HUES64 (cell line): ENCODE results near the gene PRKAR2B. TPM values are rescaled to one million over a fixed set of nuclear protein-coding genes. Genes with fewer than 3 reads are reported as not detected.

Experiments used
- H3K27ac ChIP-seq: 2 replicates; pipeline ENCODE4 v1.7.0; 2013; ENCODE audit warnings: low read depth, low read length, inconsistent platforms
- H3K27me3 ChIP-seq: 2 replicates; pipeline ENCODE4 v1.6.1; 2013; ENCODE audit warnings: mild to moderate bottlenecking, low read length; ENCODE audit not compliant: insufficient read depth
- H3K36me3 ChIP-seq: 2 replicates; pipeline ENCODE4 v1.6.1; 2013; ENCODE audit warnings: mild to moderate bottlenecking, low read length; ENCODE audit not compliant: insufficient read depth
- H3K4me1 ChIP-seq: 2 replicates; pipeline ENCODE4 v1.6.1; 2013; ENCODE audit warnings: mild to moderate bottlenecking, low read length, moderate library complexity; ENCODE audit not compliant: insufficient read depth
- H3K4me3 ChIP-seq: 2 replicates; pipeline ENCODE4 v1.5.1; 2013; ENCODE audit warnings: mild to moderate bottlenecking, low read length, moderate library complexity
- H3K9ac ChIP-seq: 2 replicates; pipeline ENCODE4 v1.6.1; 2013; ENCODE audit warnings: mild to moderate bottlenecking, low read depth, low read length
- H3K9me3 ChIP-seq: 2 replicates; pipeline ENCODE4 v1.6.1; 2013; ENCODE audit warnings: low read depth, low read length; ENCODE audit not compliant: insufficient read depth
- WGBS: fragments of 150-250, 120-280 bp; methylation state at CpG from one replicate; pipeline ENCODE4 v1.1.7; 2013; ENCODE audit warnings: missing lambda C conversion rate; 5-methylcytosine and 5-hydroxymethylcytosine counted together
- polyA plus RNA-seq, 2 experiments: library from polyadenylated mRNA; stranded (reverse); fragments of 50-300 nt; gene quantifications; one replicate each; pipeline ENCODE4 v1.2.3, GENCODE V29; 2013

Gene PRKAR2B
- polyA plus RNA-seq (2013, experiment 1 of 2) = 17.1 TPM
- 16.7 TPM for polyA plus RNA-seq (2013, experiment 2 of 2)

DNA sequence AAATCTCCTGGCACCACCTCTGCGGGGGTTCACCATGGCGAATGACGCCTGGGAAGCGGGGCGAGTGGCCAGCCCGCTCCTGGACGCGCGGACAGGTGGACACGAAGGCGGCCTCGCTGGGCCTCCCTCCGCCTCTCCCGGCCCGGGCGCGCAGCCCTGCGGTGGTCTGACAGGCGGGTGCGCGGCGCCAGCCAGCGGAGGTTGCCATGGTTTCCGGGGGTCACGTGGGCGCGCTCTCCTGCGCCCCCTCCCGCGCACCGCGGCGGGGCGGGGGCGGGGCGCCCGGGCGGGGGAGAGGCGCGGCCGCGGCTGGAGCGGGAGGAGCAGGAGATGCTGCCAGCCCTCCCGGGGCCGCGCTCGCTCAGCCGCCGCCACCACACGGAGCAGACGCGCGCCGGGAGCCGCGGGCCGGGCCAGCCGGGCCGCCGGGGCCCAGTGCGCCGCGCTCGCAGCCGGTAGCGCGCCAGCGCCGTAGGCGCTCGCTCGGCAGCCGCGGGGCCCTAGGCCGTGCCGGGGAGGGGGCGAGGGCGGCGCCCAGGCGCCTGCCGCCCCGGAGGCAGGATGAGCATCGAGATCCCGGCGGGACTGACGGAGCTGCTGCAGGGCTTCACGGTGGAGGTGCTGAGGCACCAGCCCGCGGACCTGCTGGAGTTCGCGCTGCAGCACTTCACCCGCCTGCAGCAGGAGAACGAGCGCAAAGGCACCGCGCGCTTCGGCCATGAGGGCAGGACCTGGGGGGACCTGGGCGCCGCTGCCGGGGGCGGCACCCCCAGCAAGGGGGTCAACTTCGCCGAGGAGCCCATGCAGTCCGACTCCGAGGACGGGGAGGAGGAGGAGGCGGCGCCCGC lies at the start of gene PRKAR2B:
PRKAR2B (plus strand) TSS at position 359 of the 848 bp plus-strand sequence; CDS start at position 562, 203 bp downstream.
- peak within 1 kb of the TSS; percentile 73 for H3K4me3 ChIP-seq
- H3K9ac ChIP-seq = peak within 1 kb of the TSS; percentile 56
- H3K9me3 ChIP-seq = no peaks in the 10 kb centered on the region
- H3K27me3 ChIP-seq = peaks cover 14% of the 10 kb centered on the region; the same call in 1 of the 2 replicates
- peaks cover 32% of the 10 kb centered on the region for H3K4me1 ChIP-seq
- under 1% methylated on average over 110 of the region's 110 CpGs for WGBS
- peak within 1 kb of the TSS; percentile 48; the same call in 1 of the 2 replicates for H3K27ac ChIP-seq
- H3K36me3 ChIP-seq = no peaks in the 10 kb centered on the region

DNA sequence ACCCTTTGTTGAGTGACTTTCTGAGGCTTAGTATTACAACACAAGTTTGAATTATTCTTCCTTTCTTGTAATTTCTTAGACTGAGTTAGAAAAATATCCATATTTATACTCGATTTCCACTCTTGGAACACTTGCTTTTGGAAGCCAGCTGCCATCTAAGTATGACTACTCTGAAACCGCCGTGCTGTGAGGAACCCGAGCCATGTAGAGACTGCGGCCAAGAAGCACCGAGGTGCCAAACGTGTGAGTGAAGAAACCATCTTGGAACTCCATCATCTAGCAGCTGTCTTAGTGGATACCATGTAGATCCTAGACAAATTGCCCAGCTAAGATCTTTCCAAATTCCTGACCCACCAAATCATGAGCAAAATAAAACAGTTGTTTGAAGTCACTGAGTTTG lies 49.7 kb upstream of the PRKAR2B start:
- H3K9me3 ChIP-seq = no peaks in the 10 kb centered on the region
- H3K4me1 ChIP-seq = no peaks in the 10 kb centered on the region
- H3K9ac ChIP-seq = no peak overlapping the region
- no peak overlapping the region for H3K27ac ChIP-seq
- H3K36me3 ChIP-seq = no peaks in the 10 kb centered on the region
- WGBS = 95% methylated on average over 7 of the region's 7 CpGs
- H3K4me3 ChIP-seq = no peak overlapping the region
- no peaks in the 10 kb centered on the region for H3K27me3 ChIP-seq

- Histone ChIP-seq H3K4me3 (no peak overlapping the region), H3K27me3 (no peaks in the 10 kb centered on the region), H3K27ac (no peak overlapping the region), H3K36me3 (no peaks in the 10 kb centered on the region), H3K9ac (no peak overlapping the region), H3K4me1 (no peaks in the 10 kb centered on the region), H3K9me3 (no peaks in the 10 kb centered on the region)
- 93% methylated on average over 5 of the region's 5 CpGs for WGBS
These were observed 46.8 kb upstream of the PRKAR2B start for GRCh38 chr7:106997487-106998271.

- Histone ChIP-seq H3K9me3 (no peaks in the 10 kb centered on the region), H3K9ac (no peak overlapping the region), H3K36me3 (no peaks in the 10 kb centered on the region), H3K27me3 (no peaks in the 10 kb centered on the region), H3K27ac (no peak overlapping the region), H3K4me1 (no peaks in the 10 kb centered on the region), H3K4me3 (no peak overlapping the region)
- 88% methylated on average over 1 of the region's 2 CpGs for WGBS
These were observed 45.5 kb upstream of the PRKAR2B start for GRCh38 chr7:106999023-106999422.

DNA sequence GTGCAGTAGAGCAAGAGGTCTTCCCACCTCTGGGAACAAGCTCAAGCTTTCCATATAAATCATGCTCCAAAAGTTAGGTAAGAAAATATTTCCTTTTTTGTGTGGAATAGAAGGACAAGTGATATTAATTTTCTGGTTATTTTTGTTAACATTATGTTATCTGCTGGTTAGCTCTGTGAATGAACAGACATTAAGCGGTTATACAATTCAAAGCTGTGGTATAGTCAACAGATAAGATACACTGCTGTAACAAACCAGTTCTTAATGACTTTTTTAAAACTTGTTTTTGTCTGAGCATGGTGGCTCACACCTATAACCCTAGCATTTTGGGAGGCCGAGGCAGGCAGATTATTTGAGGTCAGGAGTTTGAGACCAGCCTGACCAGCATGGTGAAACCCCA lies 43.0 kb upstream of the PRKAR2B start:
- Histone ChIP-seq H3K27ac (no peak overlapping the region), H3K36me3 (no peaks in the 10 kb centered on the region), H3K27me3 (no peaks in the 10 kb centered on the region), H3K9me3 (no peaks in the 10 kb centered on the region), H3K4me1 (no peaks in the 10 kb centered on the region), H3K4me3 (no peak overlapping the region), H3K9ac (no peak overlapping the region)
- whole genome bisulfite sequencing = 80% methylated on average over 2 of the region's 2 CpGs

- no peak overlapping the region for H3K9ac ChIP-seq
- no peaks in the 10 kb centered on the region for H3K27me3 ChIP-seq
- no peak overlapping the region for H3K4me3 ChIP-seq
- H3K36me3 ChIP-seq = no peaks in the 10 kb centered on the region
- no peak overlapping the region for H3K27ac ChIP-seq
- H3K4me1 ChIP-seq = no peaks in the 10 kb centered on the region
- WGBS = 98% methylated on average over 3 of the region's 4 CpGs
- no peaks in the 10 kb centered on the region for H3K9me3 ChIP-seq
These were observed 42.4 kb upstream of the PRKAR2B start for GRCh38 chr7:107002126-107002525.

DNA sequence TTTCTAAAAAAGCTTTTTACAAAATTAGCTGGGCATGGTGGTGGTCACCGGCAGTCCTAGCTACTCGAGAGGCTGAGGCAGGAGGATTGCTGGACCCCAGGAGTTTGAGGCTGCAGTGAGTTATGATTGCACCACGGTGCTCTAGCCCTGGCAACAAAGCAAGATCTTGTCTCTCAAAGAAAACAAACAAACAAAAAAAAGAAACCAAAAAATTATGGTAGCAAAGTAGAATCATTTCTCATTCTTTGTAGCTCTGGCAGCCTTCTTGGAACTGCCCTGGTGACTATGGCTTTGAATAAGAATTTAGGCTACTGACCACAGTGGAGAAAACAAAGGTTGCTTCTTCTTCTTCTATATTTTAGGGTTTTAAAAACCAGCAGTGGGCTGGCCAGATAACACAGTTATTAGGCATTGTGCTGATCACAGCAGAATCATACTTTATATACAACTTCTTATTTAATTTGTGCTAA lies 41.9 kb upstream of the PRKAR2B start:
- no peaks in the 10 kb centered on the region for H3K9me3 ChIP-seq
- no peak overlapping the region for H3K27ac ChIP-seq
- H3K9ac ChIP-seq = no peak overlapping the region
- H3K27me3 ChIP-seq = no peaks in the 10 kb centered on the region
- H3K4me1 ChIP-seq = no peaks in the 10 kb centered on the region
- no peak overlapping the region for H3K4me3 ChIP-seq
- no peaks in the 10 kb centered on the region for H3K36me3 ChIP-seq
- WGBS = 95% methylated on average over 2 of the region's 3 CpGs

DNA sequence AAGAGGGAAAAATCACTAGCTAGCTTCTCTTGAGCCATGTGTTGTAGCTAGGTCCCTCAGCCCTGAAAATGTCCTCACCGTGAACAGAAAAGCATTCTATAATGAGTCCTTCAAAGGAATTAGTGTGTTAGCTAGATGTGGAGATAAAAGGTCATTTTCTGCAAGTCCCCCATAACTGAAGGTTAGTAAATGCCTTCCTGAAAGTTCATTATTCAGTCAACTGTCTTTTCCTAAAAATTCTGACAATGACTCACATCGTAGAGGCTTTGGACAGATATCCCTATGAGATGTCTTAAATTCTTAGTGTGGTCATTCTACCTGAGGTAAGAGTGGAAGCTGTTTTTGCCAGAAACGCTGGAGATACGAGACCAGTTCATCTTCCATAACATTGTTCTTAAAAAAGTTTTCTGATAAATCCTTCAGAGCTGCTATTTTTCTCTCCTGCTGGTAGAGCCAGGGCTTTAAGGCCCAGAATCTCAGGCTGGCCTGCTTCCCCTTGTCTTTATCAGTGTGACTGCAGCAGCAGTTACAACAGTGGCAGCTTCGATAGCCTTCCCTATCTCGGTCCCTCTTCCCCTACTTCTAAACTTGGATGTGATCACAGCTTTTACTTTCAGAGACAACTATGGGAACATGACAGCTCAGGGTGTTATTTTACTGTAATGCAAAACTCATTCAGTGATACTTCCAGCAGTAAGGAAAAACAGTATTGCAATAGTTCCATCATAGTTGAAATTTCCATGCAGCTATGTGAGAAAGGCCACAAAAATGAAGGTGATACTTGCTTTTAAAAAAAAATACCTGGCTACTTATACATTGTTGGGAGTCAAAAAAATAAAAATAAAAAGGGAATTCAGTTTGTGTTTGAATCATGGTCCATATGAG lies 37.3 kb upstream of the PRKAR2B start:
- Histone ChIP-seq H3K4me3 (no peak overlapping the region), H3K36me3 (no peaks in the 10 kb centered on the region), H3K4me1 (no peaks in the 10 kb centered on the region), H3K27ac (no peak overlapping the region), H3K27me3 (no peaks in the 10 kb centered on the region), H3K9ac (no peak overlapping the region), H3K9me3 (no peaks in the 10 kb centered on the region)
- WGBS = 93% methylated on average over 6 of the region's 6 CpGs

- no peaks in the 10 kb centered on the region for H3K27me3 ChIP-seq
- H3K36me3 ChIP-seq = no peaks in the 10 kb centered on the region
- H3K4me3 ChIP-seq = no peak overlapping the region
- no peak overlapping the region for H3K9ac ChIP-seq
- WGBS = 46% methylated on average over 2 of the region's 2 CpGs
- H3K9me3 ChIP-seq = no peaks in the 10 kb centered on the region
- no peak overlapping the region for H3K27ac ChIP-seq
- H3K4me1 ChIP-seq = no peaks in the 10 kb centered on the region
These were observed 36.6 kb upstream of the PRKAR2B start for GRCh38 chr7:107007892-107008287.

DNA sequence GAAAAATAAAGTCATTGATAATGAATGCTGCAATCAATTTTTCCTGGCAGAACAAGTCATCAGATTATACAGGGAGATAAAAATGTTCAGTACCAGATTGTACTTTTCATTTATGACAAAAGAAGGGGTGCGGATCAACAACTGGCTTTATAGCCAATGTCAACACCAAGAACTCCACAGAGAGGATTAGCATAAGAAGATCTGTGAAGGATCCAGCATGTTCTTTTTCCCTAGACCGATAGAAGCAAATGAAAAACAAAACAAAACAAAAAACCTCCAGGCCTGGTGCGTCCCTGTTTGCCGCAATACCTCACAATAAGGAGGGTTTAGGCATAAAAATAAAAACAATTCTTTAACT lies 34.7 kb upstream of the PRKAR2B start:
- Histone ChIP-seq H3K36me3 (no peaks in the 10 kb centered on the region), H3K9ac (no peak overlapping the region), H3K9me3 (no peaks in the 10 kb centered on the region), H3K27ac (no peak overlapping the region), H3K4me3 (no peak overlapping the region), H3K4me1 (no peaks in the 10 kb centered on the region), H3K27me3 (no peaks in the 10 kb centered on the region)
- WGBS = 90% methylated on average over 4 of the region's 4 CpGs
